Omental fat pad (tissue), 4 donors: Measurements from ENCODE around the gene NDUFA11. TPM values are rescaled to one million over a fixed set of nuclear protein-coding genes. Genes with fewer than 3 reads are reported as not detected.

Experiments used
- ATAC-seq: fragments of 150-250 bp; one replicate; pipeline ENCODE4 v1.9.1; 2016; ENCODE audit warnings: mild to moderate bottlenecking, moderate library complexity; ENCODE audit not compliant: low FRiP score
- DNase-seq: peaks from one replicate; pipeline ENCODE4 v3.0.0-alpha.2; 2019; ENCODE audit warnings: low spot score
- CTCF ChIP-seq, 3 donors: fragments of 450-650 bp; IDR thresholded peaks; one replicate each; pipeline ENCODE4 v1.5.1; 2016 to 2017; ENCODE audit warnings: antibody characterized with exemption in 3 of 3, mild to moderate bottlenecking in 3 of 3, moderate library complexity in 2 of 3
- total RNA-seq, 4 donors: library from RNA; depleted of rRNA; stranded (reverse); fragments of >200 nt; gene quantifications; one replicate each; pipeline ENCODE4 v1.1.0, GENCODE V29; 2016

NDUFA11 gene
- total RNA-seq, 4 donors from 2014 or later: 134 to 234 (median 190) TPM

GRCh38 chr19:5917431-5918107 lies 14.0 kb upstream of the NDUFA11 start:
- no peak for DNase-seq
- no peak for TF ChIP-seq CTCF (IDR thresholded peaks at IDR 0.05)
- ATAC-seq: no peak

GRCh38 chr19:5916181-5916708 lies 12.7 kb upstream of the NDUFA11 start:
- TF ChIP-seq CTCF (IDR thresholded peaks at IDR 0.05): no peak
- ATAC-seq: no peak
- DNase-seq: no peak

- ATAC-seq: no peak
- TF ChIP-seq CTCF (IDR thresholded peaks at IDR 0.05): no peak
- no peak for DNase-seq
These were observed 12.2 kb upstream of the NDUFA11 start for GRCh38 chr19:5915782-5916165.

- ATAC-seq: no peak
- DNase-seq: no peak
- no peak for TF ChIP-seq CTCF (IDR thresholded peaks at IDR 0.05)
These were observed 11.6 kb upstream of the NDUFA11 start for GRCh38 chr19:5914946-5915781.

- no peak for DNase-seq
- TF ChIP-seq CTCF (IDR thresholded peaks at IDR 0.05): no peak
- peak; percentile 11 for ATAC-seq
These were observed 10.8 kb upstream of the NDUFA11 start for GRCh38 chr19:5914358-5914774.

GRCh38 chr19:5913739-5914357 lies 10.3 kb upstream of the NDUFA11 start, which contains the start of gene CAPS:
Gene CAPS (plus strand): TSS chr19:5914254. CDS start chr19:5914407, 153 bp downstream.
- ATAC-seq (peak; percentile 45), DNase-seq (no peak)
- TF ChIP-seq CTCF (IDR thresholded peaks at IDR 0.05): no peak
